ENCODE data around the gene CBX4. TPM values are rescaled to one million over a fixed set of nuclear protein-coding genes. Genes with fewer than 3 reads are reported as not detected.

CBX4 gene
- total and polyA plus RNA-seq, 12 donors: 9.4 to 38.2 (median 24.6) TPM

- Histone ChIP-seq H3K27me3 (peaks cover 20 to 81% (median 29%) of the 10 kb centered on the region in 7 donors), H3K27ac (peak overlapping the region in 6 of 10 donors; percentile 55 to 81 (median 74)), H3K4me1 (peaks cover 15 to 54% (median 50%) of the 10 kb centered on the region in 9 donors), H3K36me3 (no peaks in the 10 kb centered on the region), H3K9me3 (no peaks in the 10 kb centered on the region), H3K4me3 (peak overlapping the region in 5 of 10 donors; percentile 66 to 80 (median 71))
- DNase-seq (no peak), ATAC-seq (peak in 3 of 8 donors; percentile 12 to 31 (median 13))
- intact Hi-C loops (cut with DNase I): loop anchor here in 4 of 10 donors (5.0 to 10.0 kb wide), 5 partner anchors 69 to 142 kb away; no protein-coding TSS in a partner anchor
- WGBS, 2 donors: 28 to 32% methylated on average over 7 of the region's 7 CpGs
- TF ChIP-seq CTCF (IDR thresholded peaks at IDR 0.05): no peak
Measured at GRCh38 chr17:79845601-79845949, 6.3 kb upstream of the CBX4 start.

- DNase-seq: peak; percentile 46 to 71
Measured at GRCh38 chr17:79844869-79845600, 5.8 kb upstream of the CBX4 start.

GRCh38 chr17:79843816-79844800 is 4.9 kb upstream of the CBX4 start:
- H3K4me1 ChIP-seq: peaks cover 23 to 65% (median 59%) of the 10 kb centered on the region in 9 donors
- 1% methylated on average over 88 to 89 of the region's 89 CpGs for WGBS, 2 donors
- peak overlapping the region; percentile 36 to 80 (median 66) for H3K4me3 ChIP-seq
- intact Hi-C loops (cut with DNase I): loop anchor here in 8 of 10 donors (5.0 to 10.0 kb wide), 8 partner anchors 37 to 148 kb away; partner anchors contain the start of gene CBX8 (in 3 of the 8)
- peak overlapping the region in 9 of 10 donors; percentile 2 to 81 (median 68) for H3K27ac ChIP-seq
- peak; percentile 66 to 83 (median 78) for ATAC-seq
- peak; percentile 71 to 78 for DNase-seq
- H3K9me3 ChIP-seq: no peaks in the 10 kb centered on the region
- no peak for TF ChIP-seq CTCF (IDR thresholded peaks at IDR 0.05)
- no peaks in the 10 kb centered on the region for H3K36me3 ChIP-seq
- H3K27me3 ChIP-seq: peaks cover 20 to 92% (median 40%) of the 10 kb centered on the region in 7 donors

More at GRCh38 chr17:79844869-79845600, 5.8 kb upstream of the CBX4 start:
- Histone ChIP-seq H3K4me3 (peak overlapping the region in 9 of 10 donors; percentile 57 to 80 (median 67)), H3K27ac (peak overlapping the region in 8 of 10 donors; percentile 44 to 81 (median 70)), H3K36me3 (no peaks in the 10 kb centered on the region), H3K27me3 (peaks cover 20 to 86% (median 34%) of the 10 kb centered on the region in 7 donors), H3K9me3 (no peaks in the 10 kb centered on the region), H3K4me1 (peaks cover 19 to 59% (median 54%) of the 10 kb centered on the region in 9 donors)
- peak; percentile 70 to 83 (median 79) for TF ChIP-seq CTCF (IDR thresholded peaks at IDR 0.05)
- intact Hi-C loops (cut with DNase I): loop anchor here in 8 of 10 donors (5.0 to 10.0 kb wide), 9 partner anchors 38 to 147 kb away; partner anchors contain the start of gene CBX8 (in 3 of the 8)
- 4 to 6% methylated on average over 36 to 38 of the region's 38 CpGs for WGBS, 2 donors
- ATAC-seq: peak; percentile 62 to 86 (median 78)
